Stimulated activated CD8-positive, alpha-beta memory T cell treated with anti-CD3 and anti-CD28 coated beads, Interleukin-7, amount 100 ng/mL, for 48 hours (primary cell): ENCODE measurements around the gene USP48.
"Not testable (repeated sequence)": the region's sequence is repeated elsewhere in the genome, so short reads cannot be mapped to it uniquely, and the experiment has no call there.

ENCODE experiments used
- DNase-seq, 2 donors: peaks; one replicate each; pipeline ENCODE4 v3.0.0-alpha.2; 2020; ENCODE audit warnings: low read depth in 1 of 2; ENCODE audit errors: extremely low read depth in 1 of 2

The USP48 gene

DNA sequence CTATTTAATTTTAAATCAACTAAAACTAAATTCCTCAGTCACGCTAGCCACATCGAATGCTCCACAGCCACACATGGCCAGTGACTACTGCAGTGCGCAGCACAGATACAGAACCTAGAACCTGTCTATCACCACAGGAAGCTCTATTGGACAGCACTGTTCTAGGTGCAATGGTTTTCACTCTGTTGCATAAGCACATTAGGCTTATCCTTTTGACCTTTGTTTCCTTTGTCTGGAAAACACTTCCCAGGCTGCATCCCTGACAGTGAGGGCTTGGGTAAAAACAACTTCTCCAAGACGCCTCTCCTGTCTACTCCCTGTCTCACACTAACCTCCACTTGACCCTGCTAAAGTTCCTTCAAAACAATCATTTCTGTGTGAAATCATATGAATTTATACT is 80.2 kb downstream of the USP48 start:
- no peak for DNase-seq

DNA sequence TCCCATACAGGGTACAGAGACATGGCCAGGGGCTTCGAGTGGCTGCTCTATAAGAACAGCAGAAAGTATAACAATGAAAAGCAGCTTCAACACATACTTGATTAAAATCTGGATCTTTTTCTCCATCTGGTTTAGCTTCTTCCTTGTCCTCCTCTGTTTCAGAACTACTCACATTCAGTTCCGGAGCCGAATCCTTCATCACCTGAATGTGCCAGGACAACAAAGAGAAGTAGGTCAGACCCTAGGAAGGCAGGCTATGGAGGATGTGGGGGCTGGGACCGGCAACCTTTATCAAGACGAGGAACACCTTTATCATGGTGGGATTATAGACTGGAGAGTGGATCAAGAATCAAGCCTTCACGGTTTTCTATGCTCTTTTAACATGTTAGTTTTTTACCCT is 81.5 kb downstream of the USP48 start:
- DNase-seq = no peak

DNA sequence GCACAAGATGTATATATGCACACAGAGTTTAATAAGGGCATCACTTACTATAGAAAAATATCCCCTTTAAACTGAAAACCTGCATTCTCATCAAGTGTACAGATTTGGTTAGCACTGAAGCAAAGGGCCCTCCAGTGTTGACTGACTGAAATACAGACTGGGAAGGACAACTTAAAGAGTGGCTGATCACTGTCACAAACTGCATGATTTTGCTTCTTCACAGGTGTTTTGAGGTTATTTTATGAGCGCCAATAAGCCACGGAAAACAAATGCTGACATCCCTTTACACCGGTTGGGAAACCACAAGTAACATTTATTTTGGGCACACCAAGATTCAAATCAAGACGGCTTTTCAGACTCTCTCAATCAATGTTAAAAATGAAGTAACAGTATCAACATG is 82.9 kb downstream of the USP48 start:
- DNase-seq = no peak

DNA sequence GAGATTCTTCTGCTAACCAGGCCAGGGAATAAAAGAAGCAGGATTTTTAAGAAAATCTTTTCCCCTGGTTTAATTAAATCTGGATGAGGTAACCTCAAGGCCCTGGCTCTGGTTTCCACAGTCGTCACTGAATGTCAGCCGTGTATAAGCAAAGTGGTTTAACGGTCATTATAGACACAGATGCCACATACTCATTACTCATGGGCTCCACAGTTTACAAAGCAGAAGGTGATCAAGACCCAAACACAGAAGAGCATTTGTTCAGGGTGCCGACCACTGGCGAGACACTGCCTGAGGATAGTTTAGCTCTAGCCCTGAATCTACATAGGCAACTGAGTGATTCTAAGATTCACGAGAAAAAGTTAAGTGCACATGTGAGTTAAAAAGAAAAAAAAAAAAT is 86.0 kb downstream of the USP48 start:
- no peak for DNase-seq

DNA sequence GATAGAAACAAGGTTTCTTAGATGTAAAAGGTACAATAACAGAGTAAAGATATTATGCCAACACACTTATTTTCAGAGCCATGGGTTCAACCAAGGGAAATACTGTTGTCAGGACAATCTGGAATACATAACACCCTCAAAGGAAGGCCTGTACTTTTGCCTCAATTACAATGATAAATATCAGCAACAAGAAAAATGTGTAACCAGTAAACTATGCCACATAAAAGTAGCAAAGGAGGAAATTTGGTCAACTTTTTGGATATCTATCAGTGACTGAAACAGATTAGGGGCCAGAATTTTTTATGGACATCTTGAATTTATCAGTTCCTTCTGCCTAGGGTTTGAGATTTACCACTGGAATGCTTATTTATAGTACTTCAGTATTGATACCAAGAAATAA is 89.2 kb downstream of the USP48 start:
- DNase-seq = no peak

DNA sequence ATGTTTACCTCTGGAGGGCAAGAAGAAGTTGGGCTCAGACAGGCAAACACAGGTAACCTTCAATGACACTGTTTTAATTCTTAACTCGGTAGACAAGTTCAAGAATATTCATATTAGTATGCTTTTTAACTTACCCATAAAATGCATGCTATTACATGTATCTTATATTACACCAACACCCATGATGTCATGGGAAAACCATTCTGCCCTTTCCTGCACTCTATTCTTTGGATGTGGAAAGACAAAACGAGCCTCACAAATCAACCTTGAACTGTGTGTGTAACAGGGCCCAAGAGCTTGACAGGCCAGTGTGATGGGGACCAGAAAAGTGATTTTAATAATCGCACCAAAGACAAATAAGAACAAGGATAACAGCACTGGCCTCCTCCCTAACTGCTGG is 91.2 kb downstream of the USP48 start:
- no peak for DNase-seq

DNA sequence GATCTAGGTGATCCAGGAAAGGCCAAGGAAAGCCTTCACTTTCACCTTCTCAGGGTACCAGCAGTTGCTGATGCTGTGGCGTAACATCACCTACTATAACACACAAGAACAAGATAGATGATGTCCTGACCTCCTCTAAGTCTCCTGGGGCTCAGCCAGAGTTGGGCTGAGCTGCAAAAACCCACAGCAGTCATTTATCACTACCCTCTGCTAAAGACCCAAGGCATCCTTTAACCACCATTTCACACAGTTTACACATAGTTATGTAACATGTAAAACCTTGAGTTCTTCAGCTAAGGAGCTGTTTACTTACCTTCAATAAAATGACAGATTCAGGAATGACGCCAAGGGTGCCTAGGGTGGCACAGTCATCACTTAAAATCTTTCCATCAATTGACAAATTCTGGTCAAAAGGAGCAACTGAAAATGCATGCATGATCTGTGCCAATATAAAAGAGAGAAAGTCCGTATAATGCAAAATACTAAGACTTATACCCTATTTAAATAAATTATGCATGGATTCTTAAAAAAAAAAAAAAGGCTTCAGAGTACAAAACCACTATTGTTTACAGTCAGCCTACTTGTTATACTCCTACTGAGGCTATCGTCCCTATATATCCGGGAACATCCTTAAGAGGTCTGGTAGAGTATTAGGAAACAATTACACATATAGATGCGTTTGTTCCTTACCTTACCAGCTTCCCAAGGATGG is 93.1 kb downstream of the USP48 start:
- DNase-seq = no peak

DNA sequence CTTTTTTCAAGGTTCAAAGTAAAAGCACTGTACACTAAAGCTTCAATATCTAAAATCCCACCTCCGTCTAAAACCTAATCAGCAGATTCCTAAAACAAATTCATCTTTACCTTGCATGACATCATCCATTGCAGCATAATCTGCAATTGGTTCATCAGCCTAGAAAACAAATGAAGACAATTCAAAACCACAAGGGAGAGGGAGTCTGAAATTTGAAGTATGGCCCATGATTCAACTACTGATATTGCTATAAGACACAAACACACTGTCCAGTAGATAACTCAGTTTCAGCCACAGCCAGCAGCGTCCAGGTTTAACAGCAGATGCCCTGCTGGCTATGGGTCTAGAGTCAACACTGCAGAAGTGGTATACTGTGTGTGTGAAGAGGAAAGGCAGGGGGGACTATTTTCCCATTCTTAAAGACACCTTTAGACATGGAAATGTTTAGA is 95.8 kb downstream of the USP48 start:
- DNase-seq = no peak

DNA sequence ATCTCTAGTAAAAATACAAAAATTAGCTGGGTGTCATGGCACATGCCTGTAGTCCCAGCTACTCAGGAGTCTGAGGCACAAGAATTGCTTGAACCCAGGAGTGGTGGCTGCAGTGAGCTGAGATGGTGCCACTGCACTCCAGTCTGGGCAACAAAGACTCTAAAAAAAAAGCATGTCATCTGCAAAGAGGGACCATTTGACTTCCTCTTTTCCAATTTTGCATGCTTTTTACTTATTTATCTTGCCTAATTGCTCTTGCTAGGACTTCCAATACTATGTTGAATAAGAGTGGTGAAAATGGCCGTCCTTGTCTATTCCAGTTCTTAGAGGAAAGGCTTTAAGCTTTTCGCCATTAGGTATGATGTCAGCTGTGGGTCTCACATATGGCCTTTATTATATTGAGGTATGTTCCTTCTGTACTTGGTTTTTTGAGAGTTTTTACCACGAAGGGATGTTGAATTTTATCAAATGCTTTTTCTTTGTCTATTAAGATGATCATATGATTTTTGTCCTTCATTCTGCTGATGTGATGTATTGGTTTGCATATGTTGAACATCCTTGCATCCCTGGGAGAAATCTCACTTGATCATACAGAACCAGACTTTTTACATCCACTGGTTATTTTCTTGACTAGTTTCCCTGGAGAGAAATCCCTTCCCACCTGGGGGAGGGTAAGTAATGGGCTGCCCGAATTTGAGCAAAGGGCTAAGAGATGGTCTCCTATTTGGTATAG is 96.8 kb downstream of the USP48 start:
- no peak for DNase-seq

DNA sequence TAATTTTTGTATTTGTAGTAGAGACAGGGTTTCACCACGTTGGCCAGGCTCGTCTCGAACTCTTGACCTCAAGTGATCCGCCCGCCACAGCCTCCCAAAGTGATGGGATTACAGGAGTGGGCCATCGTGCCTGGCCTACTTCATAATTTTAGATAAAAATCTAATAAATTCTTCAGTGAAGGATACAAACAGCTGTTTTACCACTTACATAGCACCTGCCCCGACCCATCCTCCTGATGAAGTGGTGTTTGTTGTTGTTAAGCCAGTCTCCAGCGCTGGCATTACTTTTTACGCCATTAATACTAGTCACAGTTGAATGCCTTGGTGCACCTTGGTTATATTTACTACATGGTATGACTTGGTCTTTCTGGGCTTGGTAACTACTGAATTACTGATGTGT is 101.5 kb downstream of the USP48 start:
- DNase-seq = no peak

DNA sequence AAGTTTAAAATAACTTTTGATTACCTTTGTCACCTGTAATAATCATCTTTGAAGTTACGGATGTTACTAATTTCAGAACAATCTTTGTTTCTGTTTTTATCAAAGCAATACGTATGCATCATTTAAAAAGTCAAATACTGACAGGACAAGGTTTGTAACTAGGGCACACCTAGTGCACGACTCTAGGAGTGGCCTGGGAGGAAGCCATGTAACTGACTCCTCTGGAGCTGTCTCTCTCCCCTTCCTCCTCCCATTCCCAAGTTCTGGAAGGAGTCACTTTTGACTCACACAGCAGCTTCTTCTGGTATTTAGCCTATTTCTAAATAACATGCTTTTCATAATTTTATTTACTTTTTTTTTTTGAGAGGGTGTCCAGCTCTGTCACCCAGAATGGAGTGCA is 102.0 kb downstream of the USP48 start:
- no peak for DNase-seq

DNA sequence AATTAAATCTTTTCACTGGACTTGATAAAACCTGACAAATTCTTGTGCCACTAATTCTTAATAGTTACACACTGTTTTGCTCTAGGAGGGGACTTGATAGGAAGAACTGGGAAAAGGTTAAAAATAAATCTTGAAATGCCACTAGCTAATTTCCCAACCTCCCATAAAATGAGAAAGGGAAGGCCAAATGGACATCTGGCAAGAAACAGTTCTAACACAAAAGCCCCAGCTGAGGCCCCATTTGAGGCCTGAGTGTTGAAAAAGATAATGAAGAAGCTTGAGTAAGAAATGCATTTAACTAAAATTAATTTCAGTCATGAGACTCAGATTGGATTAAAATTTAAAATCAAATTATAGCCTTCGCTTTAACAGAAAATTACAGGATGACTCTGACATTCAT is 102.6 kb downstream of the USP48 start:
- DNase-seq = no peak

DNA sequence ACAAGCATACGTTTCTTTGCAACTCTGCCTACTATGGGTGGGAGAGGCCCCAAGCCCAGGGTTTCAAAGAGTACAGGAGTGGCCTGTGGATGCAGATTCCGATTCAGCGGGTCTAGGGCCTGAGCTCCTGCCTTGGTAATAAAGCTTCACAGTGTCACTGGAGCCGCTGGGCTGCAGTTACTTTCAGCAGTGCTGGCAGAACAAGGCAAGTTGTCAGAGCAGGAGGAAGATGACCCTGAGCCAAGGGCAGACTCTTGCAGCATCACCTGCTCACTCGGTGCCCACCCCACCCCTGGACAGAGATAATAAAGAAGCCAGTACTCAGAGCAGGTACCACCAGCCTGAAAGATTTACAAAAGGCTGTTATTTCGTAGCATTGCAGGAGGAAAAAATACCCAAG is 105.8 kb downstream of the USP48 start:
- DNase-seq = no peak

DNA sequence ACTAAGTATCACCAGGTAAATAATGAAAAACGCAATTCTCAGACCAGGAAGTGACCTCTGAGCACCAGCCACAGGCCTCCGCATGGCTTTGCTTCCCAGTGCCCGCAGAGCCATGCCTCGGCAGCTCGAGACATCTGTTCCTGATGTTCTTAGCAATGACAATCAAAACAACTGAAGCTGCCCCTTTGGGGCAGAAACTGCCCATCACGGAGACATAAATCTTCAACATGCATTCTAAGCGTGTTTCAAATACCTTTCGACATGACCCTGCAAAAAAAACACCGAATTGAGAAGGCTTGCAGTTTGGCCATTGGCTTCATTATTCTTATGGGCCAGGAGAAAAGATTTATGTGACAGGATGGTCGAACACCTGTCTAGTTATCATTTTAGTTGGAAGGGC is 108.0 kb downstream of the USP48 start:
- DNase-seq = no peak

DNA sequence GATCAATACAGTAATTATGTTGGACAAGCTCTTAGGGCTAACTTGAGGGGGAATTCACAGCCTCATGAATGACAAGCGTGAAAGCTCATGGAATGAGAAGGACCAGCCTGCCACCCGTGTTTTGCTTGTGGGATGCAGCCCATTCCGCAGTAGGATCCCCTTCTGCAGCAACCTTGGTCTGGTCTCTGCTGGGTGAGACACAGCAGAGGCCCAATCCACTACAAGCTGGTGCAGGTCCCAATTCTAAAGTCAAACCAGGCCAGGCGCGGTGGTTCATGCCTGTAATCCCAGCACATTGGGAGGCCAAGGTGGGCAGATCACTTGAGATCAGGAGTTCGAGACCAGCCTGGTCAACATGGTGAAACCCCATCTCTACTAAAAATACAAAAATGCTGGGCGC is 109.1 kb downstream of the USP48 start:
- DNase-seq = not testable (repeated sequence)

DNA sequence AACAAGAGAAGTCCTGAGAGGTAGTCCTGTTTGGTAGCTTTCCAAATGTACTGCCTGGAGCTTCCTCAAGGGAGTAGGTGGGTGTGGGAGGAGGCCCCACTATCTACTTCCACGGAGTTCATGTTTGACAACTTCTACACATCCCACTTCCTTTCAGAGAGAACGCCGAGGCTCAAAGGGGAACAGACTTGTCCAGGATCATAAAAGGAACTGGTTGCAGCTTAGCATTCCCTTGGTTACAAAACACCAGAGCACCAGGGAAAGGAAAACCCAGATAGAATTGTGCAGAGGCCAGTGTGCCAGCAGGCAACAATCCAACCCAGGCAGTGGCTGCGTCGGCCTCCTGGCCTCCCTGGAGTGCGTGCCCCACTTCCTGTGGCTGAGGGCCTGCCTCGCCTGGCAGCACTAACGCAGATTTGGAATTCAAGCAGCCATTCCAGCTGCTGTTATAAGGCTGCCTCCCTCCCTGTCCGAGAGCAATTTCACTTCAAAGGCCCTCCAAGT is 109.6 kb downstream of the USP48 start:
- no peak for DNase-seq

DNA sequence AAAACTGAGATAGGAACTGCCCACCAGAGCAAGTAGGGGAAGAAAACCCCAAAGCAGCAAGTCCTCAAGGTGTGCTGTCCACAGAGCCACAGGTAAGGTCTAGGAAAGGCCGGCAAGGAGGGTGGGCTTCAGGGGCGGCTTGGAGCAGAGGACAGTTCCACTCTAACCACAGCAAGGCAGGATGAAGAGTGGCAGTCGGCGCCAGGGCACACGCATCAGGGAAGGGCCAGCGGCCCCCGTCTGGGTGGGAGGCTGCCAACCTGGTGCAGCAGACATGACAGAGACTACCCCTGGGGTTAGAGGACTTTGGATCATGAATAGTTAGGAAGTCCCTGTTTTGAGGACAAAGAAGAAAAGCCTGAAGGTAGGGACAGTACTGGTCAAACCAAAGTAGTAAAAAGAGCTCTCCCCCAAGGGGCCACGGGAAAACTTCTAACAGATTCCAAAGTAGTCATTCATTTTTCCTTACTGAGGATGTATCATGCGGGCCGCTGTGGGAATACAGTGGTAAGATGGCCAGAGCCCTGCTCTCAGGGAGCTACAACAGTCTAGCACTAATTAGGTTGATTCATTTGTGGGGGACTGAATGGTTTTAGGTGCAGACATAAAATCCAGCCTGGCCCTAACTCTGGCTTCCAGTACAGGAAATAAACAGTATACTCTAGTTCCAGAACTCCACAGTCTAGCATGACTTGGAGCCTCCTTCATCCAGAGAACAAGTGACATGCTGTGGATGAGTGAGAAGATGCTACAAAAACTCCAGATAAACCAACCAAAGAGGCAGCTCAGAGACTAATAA is 110.3 kb downstream of the USP48 start:
- no peak for DNase-seq

DNA sequence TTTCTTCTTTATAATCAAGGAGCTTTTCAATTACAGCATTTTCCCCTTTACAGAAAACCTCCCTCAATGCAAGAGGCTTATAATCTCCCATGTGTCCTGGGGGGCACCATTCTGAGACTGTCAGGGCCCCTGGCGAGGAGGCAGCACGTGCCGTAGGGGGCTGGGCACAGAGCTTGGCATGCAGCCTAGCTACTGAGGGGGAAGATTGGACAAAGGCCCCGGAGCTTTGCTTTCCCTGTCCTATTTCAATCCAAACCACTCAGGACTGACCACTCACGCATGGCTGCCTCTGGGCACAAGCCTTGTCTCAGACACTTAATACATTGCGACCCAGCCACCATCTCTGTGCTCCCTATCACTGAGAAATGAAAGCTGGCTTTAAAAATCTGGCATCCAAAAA is 111.0 kb downstream of the USP48 start:
- no peak for DNase-seq

DNA sequence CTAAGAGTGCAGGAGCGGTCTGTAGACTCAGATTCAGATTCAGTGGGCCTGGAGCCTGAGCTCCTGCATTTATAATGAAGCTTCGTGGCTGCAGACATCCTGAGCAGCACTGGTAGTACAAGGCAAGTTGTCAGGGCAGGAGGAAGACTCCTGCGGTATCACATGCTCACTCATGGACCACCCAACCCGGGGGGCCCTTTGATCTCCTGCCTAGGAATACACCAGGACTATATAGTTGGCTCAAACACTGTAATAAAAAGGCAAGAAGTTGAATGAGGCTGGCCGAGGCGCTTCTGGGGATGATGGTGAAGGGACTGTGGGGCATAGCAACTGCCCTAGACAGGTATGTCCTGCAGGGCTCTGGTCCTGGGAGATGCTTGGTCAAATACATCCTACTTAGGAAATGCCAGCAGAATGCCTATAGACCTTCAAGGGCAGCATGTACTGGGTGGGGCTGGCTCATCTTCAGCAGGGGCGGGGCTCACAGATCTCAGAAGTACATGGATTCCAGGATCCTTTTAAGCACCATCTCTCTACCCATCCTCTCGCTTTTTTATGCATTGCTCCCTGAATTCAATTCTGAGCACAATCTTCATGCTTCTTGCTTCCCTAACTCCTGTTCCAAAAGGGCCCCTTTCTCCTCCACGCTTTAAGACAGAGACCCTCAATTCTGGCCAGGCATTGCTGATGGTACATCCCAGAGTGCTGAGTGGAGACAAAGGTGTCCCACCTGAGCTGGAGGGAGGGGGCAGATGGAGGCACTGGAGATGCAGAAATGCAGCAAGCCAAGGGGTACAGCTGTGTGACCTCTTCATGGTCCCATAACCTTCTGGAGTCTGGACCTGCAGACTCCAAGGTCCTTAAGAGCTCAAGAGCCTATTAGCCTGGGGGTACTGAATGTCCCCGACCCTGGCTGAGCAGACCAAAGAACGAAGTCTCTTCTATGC is 111.7 kb downstream of the USP48 start:
- no peak for DNase-seq

DNA sequence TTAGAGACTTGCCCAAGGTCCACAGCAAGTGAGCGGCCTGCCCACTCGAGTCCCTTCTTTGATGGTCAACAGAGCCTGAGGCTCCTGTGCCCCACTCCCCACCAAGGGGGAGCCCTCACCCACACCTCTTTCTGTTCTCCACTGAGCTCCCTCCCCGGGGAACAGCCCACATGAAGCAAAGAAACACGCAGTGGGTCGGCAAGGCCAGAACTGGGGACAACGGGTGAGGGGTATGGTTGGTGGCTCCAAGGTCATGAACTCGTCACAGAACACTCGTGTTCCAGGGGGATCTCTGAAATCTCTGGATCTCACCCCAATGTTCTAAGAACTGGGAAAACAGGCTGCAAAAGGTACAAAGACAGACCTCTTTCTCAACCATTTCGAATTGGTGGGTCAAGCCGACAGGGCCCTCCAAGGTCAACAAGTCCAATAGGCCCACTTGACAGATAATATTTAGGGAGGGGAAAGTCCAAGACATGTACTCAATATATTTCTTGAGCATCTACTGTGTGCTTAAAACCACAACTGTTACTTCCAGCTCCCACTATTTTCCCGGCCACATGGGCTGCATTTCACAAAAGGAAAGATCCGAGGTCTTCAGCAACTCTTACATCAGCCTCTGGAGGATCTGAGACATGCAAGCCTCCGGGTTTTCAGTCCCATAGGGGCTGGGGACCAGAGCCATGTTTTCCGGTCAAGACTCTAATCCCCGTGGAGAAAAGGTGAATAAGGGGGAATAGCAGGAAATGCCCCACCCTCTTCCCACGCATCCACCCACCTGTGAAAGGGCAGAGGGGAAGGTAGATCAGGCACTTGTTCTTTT is 112.7 kb downstream of the USP48 start:
- DNase-seq = no peak
